HG03342 (cell line): ENCODE data around the gene C8B.

Experiments
- ATAC-seq: cut with Tn5 transposase; IDR thresholded peaks from one replicate; pipeline ENCODE4 v1.9.1; 2021; ENCODE audit warnings: mild to moderate bottlenecking, moderate library complexity; ENCODE audit not compliant: unreplicated experiment

The C8B gene

GRCh38 chr1:56972976-56973375 lies 7.2 kb upstream of the C8B start:
- no peak for ATAC-seq

DNA sequence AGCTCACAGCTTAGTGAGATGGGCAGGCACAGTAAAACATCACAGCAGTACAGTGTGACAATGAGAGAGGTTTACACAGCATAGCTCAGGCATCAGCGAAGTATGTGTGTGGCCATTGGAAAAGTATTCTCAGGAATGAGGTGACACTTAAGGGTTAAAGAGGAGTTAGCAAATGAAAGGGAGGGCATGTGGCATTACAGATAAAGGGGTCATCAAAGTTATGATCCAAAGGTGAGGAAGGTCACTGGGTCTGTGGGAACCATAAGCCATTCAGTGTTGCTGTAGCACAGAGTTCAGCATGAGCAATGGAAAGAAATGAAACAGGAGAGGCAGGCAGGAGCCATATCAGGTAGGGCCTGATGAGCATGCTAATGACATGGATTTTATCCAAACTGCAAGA lies 4.5 kb upstream of the C8B start:
- ATAC-seq: no peak

- ATAC-seq: no peak
Observed at GRCh38 chr1:56968878-56969495, 3.2 kb upstream of the C8B start.

- ATAC-seq: no peak
Observed at GRCh38 chr1:56967900-56968832, 2.4 kb upstream of the C8B start.

- no peak for ATAC-seq
Observed at GRCh38 chr1:56967355-56967754, 1.5 kb upstream of the C8B start.

- ATAC-seq: no peak
Observed at GRCh38 chr1:56966698-56966999, 834 bp upstream of the C8B start.

DNA sequence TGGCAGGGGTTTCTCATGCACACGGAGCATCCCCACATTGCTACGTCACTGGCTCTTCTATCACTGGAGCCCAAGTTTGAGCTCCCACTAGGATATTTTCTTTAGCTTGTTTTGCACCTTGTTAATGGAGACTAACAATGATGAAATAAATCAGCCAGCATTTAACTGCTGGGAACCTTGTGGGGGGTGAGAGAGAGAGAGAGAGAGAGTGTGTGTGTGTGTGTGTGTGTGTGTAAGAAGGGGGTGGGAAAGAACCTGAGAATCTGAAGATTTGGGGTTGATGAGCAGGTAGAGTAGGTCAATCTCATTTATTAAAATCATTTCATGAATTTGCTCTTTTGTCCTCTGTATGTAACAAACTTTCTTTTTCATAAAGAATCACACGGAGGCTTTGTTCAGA lies 624 bp downstream of the C8B start:
- no peak for ATAC-seq

DNA sequence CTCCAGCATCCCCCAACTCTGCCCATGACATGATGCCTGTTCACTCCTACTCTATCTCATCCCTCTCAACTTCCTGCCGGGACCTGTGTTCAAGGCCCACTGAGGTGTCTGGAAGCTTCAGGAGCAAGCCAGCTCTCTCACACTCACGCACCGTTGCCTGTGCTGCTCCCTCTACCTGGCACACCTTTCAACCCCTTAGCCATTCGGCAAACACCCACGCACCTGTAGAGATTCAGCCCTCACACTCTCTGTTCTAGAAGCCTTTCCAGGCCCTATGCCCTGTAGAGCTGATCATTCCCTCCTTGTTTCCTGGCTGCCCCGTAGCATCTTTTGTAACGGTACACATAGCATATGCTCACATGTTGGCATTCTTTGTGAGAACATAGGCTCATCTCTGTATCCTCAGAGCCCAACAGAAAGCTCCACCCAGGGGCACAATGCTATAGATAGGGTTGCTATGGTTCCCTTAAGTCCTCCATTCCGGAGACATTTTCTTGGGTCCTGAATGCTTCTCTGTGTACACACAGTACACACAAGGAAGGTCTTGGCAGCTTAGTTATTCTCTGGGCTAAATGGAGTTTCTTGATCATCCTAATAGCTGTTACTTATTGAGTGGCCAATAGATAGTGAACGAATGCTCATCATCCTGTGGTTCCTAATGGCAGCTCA lies 1.3 kb downstream of the C8B start:
- no peak for ATAC-seq

DNA sequence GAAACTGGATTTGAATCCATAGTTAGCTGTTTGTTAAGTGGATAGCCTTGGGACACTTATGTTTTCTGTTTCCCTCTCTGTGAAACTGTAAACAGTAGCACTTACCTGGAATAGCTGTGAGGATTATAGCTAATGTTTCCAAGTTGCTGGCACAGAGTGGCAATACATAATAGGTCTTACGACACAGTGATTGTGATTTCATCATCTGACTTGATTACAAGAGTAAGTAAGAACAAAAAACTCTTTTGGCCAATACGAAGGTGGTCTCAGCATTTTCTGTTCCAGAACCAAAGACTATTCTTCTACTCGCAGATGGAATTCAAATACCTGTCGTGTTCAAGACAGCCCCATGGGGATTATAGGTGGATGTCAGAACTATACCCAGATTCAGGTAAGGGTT lies 2.1 kb downstream of the C8B start:
- ATAC-seq: no peak

GRCh38 chr1:56961426-56961825 lies 4.4 kb downstream of the C8B start:
- ATAC-seq: no peak

- no peak for ATAC-seq
Observed at GRCh38 chr1:56958526-56958925, 7.3 kb downstream of the C8B start.

- ATAC-seq: no peak
Observed at GRCh38 chr1:56957931-56958330, 7.9 kb downstream of the C8B start.

GRCh38 chr1:56954664-56955063 lies 11.2 kb downstream of the C8B start:
- ATAC-seq: no peak

DNA sequence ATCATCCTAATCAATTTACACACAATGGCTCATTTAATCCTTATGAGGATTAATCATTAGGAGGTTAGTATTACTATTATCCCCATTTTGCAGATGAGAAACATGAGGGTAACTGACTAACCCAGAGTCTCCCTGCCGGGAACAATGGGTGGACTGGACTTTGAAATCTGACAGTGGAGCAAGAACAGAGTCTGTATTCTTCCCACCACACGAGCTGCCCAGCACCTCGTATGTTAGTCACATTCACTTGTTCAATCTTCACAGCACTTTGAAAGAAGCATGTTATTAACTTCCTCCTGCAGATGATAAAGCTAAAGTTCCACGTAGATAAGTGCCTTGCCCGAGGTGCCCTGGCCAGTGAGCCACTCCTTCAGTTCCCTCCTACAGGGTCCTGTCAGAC lies 12.4 kb downstream of the C8B start:
- no peak for ATAC-seq

DNA sequence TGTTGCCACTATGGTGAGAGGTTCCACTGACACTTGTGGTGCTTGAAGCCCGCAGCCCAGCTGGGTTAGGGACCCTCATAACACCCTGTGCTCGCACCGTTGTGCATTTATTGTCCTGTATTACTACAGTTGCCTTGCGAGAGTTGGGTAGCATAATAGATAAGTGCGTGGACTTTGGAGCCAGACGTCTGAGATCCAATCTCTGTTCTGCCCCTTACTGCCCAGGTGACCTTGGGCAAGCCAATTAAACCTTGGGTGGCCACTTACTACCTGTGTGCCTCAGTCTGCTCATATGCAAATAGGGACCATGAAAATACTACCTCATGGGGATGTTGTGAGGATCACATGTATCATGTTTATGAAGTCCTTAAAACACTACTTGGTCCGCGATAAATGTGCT lies 13.3 kb downstream of the C8B start:
- ATAC-seq: no peak

- no peak for ATAC-seq
Observed at GRCh38 chr1:56948403-56949023, 17.3 kb downstream of the C8B start.

DNA sequence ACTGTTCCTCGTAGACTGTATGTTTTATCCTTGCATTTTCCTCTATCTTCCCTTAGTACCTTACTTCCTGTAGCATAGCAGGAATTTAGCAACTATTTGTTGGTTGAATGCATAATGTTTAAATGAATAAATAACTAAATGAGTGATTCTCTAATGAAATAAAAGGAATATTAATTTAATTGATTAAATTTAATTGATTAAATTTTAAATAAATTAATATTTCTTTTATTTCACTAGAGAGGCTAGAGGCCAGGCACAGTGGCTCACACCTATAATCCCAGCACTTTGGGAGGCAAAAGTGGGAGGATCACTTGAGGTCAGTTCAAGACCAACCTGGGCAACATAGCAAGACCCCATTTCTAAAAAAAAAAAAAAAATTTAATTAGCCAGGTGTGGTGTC lies 25.8 kb downstream of the C8B start:
- no peak for ATAC-seq

DNA sequence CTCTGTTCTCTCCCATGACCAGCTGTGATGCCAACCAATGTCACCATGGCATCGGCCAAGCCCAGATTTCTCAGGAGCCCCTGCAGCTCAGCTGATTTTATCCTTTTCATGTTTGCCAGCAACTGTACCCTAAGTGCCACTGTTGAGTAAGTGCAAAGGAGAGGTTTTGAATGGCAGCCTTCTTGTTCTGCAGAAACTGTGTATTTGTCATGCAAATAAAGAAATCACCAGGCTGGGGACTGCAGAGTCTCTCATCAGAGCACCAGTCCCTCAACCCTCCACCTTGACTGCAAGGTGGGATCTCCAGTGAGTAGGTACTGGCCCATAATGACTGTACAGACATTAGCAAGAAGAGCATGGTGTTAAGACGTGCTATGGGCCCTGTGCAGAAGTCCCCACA lies 26.6 kb downstream of the C8B start:
- no peak for ATAC-seq

GRCh38 chr1:56938646-56939045 lies 27.2 kb downstream of the C8B start:
- ATAC-seq: no peak

- no peak for ATAC-seq
Observed at GRCh38 chr1:56934430-56935060, 31.3 kb downstream of the C8B start.

DNA sequence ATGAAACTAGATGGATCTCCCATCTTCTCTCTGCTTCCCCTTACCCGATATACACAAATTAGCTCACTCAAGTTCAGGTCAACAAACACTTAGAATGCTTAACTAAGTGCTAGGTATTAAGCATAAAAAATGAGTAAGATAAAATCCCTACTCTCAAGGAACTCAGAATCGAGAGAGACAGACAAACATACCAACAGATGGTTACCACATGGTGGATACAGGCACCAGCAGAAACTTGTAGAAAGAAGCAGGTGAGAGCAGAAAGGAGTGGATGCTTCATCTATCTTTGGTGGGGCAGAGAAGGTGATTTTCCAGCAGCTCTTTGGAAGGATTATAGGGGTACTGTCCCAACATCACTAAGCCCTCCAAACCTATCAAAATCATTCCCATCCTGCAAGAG lies 32.2 kb downstream of the C8B start:
- no peak for ATAC-seq
